ENCODE measurements around the gene BRPF1.

Gene BRPF1

DNA sequence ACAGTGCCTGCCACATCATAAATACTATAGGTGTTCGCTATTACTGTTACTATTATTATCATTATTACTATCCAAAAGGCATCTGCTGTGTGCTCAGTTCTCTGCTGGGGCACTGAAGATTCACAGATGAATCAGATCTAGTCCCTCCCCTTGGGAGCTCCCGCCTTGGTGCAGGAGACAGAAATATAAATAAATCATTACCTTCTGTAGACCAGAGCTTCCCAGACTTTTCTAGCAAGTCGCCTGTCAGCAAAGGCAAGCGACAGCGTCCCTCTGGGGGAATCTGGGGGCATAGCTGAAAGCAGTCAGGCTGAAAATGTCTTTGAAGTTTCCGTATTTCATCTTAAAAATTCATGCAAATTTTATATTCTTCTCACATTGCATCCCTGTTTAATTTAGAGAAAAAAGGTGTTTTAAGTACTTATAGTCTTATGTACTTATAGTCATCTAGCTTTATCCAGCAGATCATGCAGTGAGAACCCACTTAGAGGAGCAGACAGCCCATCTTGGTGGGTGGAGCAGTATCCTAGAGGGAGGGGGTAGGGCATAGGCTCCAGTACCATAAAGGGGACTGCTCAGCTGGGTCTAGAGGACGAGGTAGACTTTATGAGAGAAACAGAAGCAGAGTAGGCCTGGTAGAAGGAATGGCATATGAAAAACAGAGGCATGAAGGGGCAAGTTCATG lies 10.4 kb upstream of the BRPF1 start:
- no peak overlapping the region for H3K4me3 ChIP-seq (ENCODE audit: low read depth, low read length)
- TF ChIP-seq, protein P1, sequence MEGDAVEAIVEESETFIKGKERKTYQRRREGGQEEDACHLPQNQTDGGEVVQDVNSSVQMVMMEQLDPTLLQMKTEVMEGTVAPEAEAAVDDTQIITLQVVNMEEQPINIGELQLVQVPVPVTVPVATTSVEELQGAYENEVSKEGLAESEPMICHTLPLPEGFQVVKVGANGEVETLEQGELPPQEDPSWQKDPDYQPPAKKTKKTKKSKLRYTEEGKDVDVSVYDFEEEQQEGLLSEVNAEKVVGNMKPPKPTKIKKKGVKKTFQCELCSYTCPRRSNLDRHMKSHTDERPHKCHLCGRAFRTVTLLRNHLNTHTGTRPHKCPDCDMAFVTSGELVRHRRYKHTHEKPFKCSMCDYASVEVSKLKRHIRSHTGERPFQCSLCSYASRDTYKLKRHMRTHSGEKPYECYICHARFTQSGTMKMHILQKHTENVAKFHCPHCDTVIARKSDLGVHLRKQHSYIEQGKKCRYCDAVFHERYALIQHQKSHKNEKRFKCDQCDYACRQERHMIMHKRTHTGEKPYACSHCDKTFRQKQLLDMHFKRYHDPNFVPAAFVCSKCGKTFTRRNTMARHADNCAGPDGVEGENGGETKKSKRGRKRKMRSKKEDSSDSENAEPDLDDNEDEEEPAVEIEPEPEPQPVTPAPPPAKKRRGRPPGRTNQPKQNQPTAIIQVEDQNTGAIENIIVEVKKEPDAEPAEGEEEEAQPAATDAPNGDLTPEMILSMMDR (conservative IDR thresholded peaks at IDR 0.05; ENCODE audit: low read depth, low read length) = no peak
- DNase-seq (ENCODE audit: low read depth) = peak; percentile 39

DNA sequence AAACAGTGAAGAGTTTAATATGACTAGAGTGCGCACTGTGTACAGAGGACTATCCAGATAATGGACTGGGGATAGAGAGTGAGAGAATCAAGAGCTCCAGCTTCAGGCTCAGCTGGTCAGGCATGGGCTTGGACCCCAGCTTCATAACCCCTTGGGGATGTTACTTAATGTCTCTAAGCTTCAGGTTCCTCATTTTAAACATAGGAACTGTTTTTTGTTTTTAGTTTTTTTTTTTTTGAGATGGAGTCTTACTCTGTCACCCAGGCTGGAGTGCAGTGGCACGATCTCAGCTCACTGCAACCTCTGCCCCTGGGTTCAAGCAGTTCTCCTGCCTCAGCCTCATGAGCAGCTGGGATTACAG lies 9.9 kb upstream of the BRPF1 start:
- TF ChIP-seq, protein P1 (conservative IDR thresholded peaks at IDR 0.05; ENCODE audit: low read depth, low read length) = no peak
- no peak overlapping the region for H3K4me3 ChIP-seq (ENCODE audit: low read depth, low read length)
- DNase-seq (ENCODE audit: low read depth) = no peak

DNA sequence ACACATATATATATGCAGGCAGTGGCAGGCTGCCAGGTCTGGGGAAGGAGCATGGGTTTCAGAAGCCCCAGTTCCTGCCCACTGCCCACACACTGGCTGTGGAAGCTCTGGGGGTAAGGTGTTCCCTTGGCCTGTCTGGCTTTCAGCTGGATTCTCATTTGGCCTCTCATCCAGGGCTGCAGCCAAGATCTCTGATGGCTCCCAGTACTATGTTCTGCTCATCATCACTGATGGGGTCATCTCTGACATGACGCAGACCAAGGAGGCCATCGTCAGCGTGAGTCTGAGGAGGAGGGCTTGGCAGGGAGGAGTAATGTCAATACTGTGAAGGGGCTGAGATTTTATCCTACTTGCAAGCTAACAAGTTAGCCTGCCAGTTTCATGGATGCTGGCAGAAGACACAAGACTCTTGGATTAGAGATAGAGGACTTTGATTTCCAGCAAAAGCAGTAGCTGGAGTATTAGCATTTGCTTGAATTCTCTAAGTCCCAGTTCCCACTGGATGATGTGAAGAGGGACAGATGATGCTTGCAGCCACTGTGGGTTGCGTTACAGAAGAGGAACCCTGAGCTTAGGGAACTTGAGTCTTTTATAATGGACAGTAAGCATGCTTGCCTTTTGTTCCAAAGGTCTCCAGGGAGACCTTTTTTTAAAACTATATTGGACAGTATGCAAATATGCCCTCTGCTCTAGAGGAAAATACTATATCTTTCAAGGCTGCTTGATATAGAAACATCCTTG lies 5.6 kb upstream of the BRPF1 start:
- no peak overlapping the region for H3K4me3 ChIP-seq (ENCODE audit: low read depth, low read length)
- TF ChIP-seq, protein P1 (conservative IDR thresholded peaks at IDR 0.05; ENCODE audit: low read depth, low read length) = no peak
- no peak for DNase-seq (ENCODE audit: low read depth)

DNA sequence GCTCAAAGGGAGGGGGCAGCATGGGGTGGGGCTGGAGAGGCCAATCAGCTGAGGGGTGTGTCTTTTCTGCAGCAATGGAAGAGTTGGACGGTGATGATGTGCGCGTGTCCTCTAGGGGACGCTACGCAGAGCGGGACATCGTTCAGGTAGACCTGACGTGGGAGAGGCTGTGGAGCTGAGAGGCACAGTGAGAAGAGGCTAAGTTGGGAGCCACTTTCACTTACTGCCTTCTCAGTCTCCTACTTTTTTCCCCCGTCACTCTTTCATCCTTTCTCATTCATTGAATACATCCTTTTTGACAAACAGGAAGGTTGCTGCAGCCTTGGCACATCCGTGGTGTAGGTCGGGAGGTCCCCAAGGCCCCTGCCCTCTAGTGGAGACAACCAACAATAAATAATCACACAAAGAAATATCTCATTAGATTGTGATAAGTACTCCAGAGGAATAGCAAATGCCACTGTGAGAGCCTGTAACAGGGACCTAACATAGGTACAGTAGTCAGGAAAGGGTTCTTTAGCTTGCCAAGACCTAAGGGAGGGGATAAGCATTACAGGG lies 4.4 kb upstream of the BRPF1 start:
- DNase-seq (ENCODE audit: low read depth) = no peak
- TF ChIP-seq, protein P1 (conservative IDR thresholded peaks at IDR 0.05; ENCODE audit: low read depth, low read length) = peak; percentile 40
- H3K4me3 ChIP-seq (ENCODE audit: low read depth, low read length) = no peak overlapping the region

DNA sequence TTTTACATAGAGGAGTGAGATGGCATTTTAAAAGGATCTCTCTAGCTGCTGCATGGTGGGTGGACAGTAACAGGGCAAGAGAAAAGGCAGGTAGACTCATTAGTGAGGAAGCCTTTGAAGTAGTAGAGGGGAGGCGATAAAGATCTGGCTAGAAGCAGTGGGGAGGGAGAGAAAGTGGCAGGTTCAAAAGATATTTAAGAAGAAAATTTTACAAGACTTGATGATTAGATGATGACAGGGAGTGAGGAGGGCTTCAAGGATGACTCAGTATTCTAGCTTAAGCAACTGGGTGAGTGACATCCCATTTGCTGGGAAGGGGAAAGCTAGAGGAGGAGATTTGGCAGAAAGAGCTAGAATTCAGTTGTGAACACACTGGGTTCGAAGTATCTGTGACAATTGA lies 3.8 kb upstream of the BRPF1 start:
- no peak overlapping the region for H3K4me3 ChIP-seq (ENCODE audit: low read depth, low read length)
- TF ChIP-seq, protein P1 (conservative IDR thresholded peaks at IDR 0.05; ENCODE audit: low read depth, low read length) = no peak
- DNase-seq (ENCODE audit: low read depth) = peak; percentile 72

DNA sequence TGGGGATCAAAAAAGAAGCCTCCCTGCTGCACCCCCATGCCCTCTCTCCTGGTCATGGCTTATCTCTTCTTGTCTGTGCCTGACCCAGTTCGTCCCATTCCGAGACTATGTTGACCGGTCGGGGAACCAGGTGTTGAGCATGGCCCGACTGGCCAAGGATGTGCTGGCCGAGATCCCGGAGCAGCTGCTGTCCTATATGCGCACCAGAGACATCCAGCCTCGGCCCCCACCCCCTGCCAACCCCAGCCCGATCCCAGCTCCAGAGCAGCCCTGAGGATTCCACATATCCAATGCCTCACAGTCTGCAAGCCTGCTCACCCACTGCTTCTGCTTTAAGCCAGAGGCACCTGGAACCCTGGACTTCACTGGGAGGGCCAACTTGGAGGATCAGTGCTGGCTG lies 2.1 kb upstream of the BRPF1 start:
- no peak overlapping the region for H3K4me3 ChIP-seq (ENCODE audit: low read depth, low read length)
- no peak for DNase-seq (ENCODE audit: low read depth)
- TF ChIP-seq, protein P1 (conservative IDR thresholded peaks at IDR 0.05; ENCODE audit: low read depth, low read length) = no peak

All from choroid plexus epithelial cell (primary cell).